ENCODE measurements around the gene LIN7C. TPM values are rescaled to one million over a fixed set of nuclear protein-coding genes. Genes with fewer than 3 reads are reported as not detected.

Gene LIN7C
- total and polyA plus RNA-seq, 2 of the 13 experiments (the other 11 are each of a cell fraction or from before 2014, with no cell fraction given), result 14.8 to 37.2 TPM

DNA sequence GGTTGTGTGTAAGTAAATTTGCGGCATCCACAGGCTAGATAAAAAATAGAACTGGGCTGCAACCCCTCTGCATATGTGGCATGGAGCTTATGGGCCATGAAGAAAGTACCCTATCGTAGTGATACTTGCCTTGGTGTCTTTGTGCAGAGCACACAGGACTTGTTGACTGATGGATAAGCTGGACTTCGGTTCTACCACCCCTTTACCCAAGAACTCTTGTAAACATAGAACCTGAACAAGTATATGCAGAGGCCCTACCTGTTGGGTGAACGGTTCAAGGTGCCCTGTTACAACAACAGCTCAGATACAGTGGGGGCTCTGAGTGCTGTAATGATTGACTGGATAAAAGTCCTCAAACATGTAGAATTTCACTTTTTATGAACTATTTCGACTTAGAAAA, 30.9 kb downstream of the LIN7C start (continued):
- TF ChIP-seq, protein P1, sequence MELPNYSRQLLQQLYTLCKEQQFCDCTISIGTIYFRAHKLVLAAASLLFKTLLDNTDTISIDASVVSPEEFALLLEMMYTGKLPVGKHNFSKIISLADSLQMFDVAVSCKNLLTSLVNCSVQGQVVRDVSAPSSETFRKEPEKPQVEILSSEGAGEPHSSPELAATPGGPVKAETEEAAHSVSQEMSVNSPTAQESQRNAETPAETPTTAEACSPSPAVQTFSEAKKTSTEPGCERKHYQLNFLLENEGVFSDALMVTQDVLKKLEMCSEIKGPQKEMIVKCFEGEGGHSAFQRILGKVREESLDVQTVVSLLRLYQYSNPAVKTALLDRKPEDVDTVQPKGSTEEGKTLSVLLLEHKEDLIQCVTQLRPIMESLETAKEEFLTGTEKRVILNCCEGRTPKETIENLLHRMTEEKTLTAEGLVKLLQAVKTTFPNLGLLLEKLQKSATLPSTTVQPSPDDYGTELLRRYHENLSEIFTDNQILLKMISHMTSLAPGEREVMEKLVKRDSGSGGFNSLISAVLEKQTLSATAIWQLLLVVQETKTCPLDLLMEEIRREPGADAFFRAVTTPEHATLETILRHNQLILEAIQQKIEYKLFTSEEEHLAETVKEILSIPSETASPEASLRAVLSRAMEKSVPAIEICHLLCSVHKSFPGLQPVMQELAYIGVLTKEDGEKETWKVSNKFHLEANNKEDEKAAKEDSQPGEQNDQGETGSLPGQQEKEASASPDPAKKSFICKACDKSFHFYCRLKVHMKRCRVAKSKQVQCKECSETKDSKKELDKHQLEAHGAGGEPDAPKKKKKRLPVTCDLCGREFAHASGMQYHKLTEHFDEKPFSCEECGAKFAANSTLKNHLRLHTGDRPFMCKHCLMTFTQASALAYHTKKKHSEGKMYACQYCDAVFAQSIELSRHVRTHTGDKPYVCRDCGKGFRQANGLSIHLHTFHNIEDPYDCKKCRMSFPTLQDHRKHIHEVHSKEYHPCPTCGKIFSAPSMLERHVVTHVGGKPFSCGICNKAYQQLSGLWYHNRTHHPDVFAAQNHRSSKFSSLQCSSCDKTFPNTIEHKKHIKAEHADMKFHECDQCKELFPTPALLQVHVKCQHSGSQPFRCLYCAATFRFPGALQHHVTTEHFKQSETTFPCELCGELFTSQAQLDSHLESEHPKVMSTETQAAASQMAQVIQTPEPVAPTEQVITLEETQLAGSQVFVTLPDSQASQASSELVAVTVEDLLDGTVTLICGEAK (IDR thresholded peaks at IDR 0.05), result no peak
- TF ChIP-seq, protein P1 (CRISPR knock-in tag; IDR thresholded peaks at IDR 0.05), result no peak; the same call in 1 of the 2 replicates
- TF ChIP-seq SOX5 (CRISPR knock-in tag; IDR thresholded peaks at IDR 0.05; ENCODE audit: borderline replicate concordance) (peak; percentile 75; the same call in 1 of the 2 replicates), PRMT3 (CRISPR knock-in tag; IDR thresholded peaks at IDR 0.05; ENCODE audit: borderline replicate concordance, low read depth) (no peak), ZNF496 (CRISPR knock-in tag; IDR thresholded peaks at IDR 0.05; ENCODE audit: insufficient replicate concordance) (no peak), ZNF44 (CRISPR knock-in tag; IDR thresholded peaks at IDR 0.05) (no peak), BORCS8-MEF2B (CRISPR knock-in tag; IDR thresholded peaks at IDR 0.05) (no peak), ZNF567 (CRISPR knock-in tag; IDR thresholded peaks at IDR 0.05; ENCODE audit: borderline replicate concordance) (no peak), ZNF580 (CRISPR knock-in tag; IDR thresholded peaks at IDR 0.05; ENCODE audit: borderline replicate concordance, low read depth) (0 out of 2 replicates have a peak, but pooled peaks have one; percentile 39), CCAR2 (optimal IDR thresholded peaks at IDR 0.05; ENCODE audit: low read depth, low read length) (no peak), PLSCR1 (CRISPR knock-in tag; IDR thresholded peaks at IDR 0.05; ENCODE audit: borderline replicate concordance) (no peak), ERF (CRISPR knock-in tag; IDR thresholded peaks at IDR 0.05) (0 out of 2 replicates have a peak, but pooled peaks have one; percentile 56), USF2 (IDR thresholded peaks at IDR 0.05; ENCODE audit: low read depth, low read length) (no peak), USF2 (CRISPR knock-in tag; IDR thresholded peaks at IDR 0.05; ENCODE audit: borderline replicate concordance) (no peak), ZNF737 (CRISPR knock-in tag; IDR thresholded peaks at IDR 0.05; ENCODE audit: borderline replicate concordance) (no peak), SMYD3 (CRISPR knock-in tag; IDR thresholded peaks at IDR 0.05) (no peak)
- TF ChIP-seq, protein P2, sequence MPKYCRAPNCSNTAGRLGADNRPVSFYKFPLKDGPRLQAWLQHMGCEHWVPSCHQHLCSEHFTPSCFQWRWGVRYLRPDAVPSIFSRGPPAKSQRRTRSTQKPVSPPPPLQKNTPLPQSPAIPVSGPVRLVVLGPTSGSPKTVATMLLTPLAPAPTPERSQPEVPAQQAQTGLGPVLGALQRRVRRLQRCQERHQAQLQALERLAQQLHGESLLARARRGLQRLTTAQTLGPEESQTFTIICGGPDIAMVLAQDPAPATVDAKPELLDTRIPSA (CRISPR knock-in tag; IDR thresholded peaks at IDR 0.05; ENCODE audit: borderline replicate concordance), result no peak
